IMR-90 (cell line): ENCODE data around the gene TTBK2. TPM values are rescaled to one million over a fixed set of nuclear protein-coding genes. Genes with fewer than 3 reads are reported as not detected.

Source experiments
- ATAC-seq: fragments of 200-7000 bp; cut with Tn5 transposase; 2 replicates; pipeline ENCODE4 v1.9.1; 2020; ENCODE audit warnings: low read depth, mild to moderate bottlenecking, moderate library complexity
- BruUV-seq: library from RNA; stranded (reverse); fragments of 400-500 nt; replicated peaks from 2 replicates; lab custom pipeline; 2021; lab: Mats Ljungman, UMichigan
- CTCF ChIA-PET: fragments of 300-600 bp; formaldehyde crosslinking; extraction: SDS; loops from one replicate; lab custom pipeline; 2021; ENCODE audit warnings: antibody characterized with exemption; lab: Yijun Ruan, JAX
- POLR2A ChIA-PET: fragments of 300-600 bp; sonication (Branson Sonifier 250); formaldehyde crosslinking; loops from one replicate; lab custom pipeline; 2022; ENCODE audit warnings: antibody characterized with exemption; ENCODE audit not compliant: unreplicated experiment; lab: Charles Lee
- DNase-seq: peaks from one replicate; pipeline ENCODE4 v3.0.0; 2013
- H2AFZ ChIP-seq: replicated peaks from 2 replicates; pipeline ENCODE3; 2013; ENCODE audit warnings: low read length, mild to moderate bottlenecking; ENCODE audit not compliant: poor library complexity
- H2AK5ac ChIP-seq: 2 replicates; pipeline ENCODE4 v1.6.1; 2013; ENCODE audit warnings: low read depth, low read length, inconsistent platforms
- H2AK9ac ChIP-seq: replicated peaks from 2 replicates; pipeline ENCODE3; 2013; ENCODE audit warnings: mild to moderate bottlenecking, low read depth, low read length, moderate library complexity; ENCODE audit not compliant: poor library complexity
- H2BK120ac ChIP-seq: 2 replicates; pipeline ENCODE4 v1.6.1; 2013; ENCODE audit warnings: low read depth, low read length, inconsistent platforms
- H2BK15ac ChIP-seq: 3 replicates; pipeline ENCODE4 v1.6.1; 2013; ENCODE audit warnings: low read depth, low read length, inconsistent platforms
- H2BK20ac ChIP-seq: 2 replicates; pipeline ENCODE4 v1.6.1; 2013; ENCODE audit warnings: low read depth, mild to moderate bottlenecking, inconsistent platforms, low read length, moderate library complexity
- H2BK5ac ChIP-seq: 2 replicates; pipeline ENCODE4 v1.6.1; 2013; ENCODE audit warnings: mild to moderate bottlenecking, low read depth, low read length, inconsistent platforms; ENCODE audit not compliant: poor library complexity, severe bottlenecking
- H3K14ac ChIP-seq: replicated peaks from 2 replicates; pipeline ENCODE4 v1.6.1; 2013; ENCODE audit warnings: low read depth, low read length, inconsistent platforms
- H3K18ac ChIP-seq: 2 replicates; pipeline ENCODE4 v1.6.1; 2013; ENCODE audit warnings: low read depth, low read length, control low read depth
- H3K23ac ChIP-seq: 2 replicates; pipeline ENCODE4 v1.6.1; 2013; ENCODE audit warnings: low read depth, low read length, inconsistent platforms
- H3K27ac ChIP-seq: 2 replicates; pipeline ENCODE4 v1.5.1; 2013; ENCODE audit warnings: mild to moderate bottlenecking, control low read depth, low read length; ENCODE audit not compliant: insufficient read depth
- H3K27me3 ChIP-seq: 2 replicates; pipeline ENCODE4 v1.6.1; 2013; ENCODE audit warnings: low read length; ENCODE audit not compliant: control insufficient read depth, insufficient read depth
- H3K36me3 ChIP-seq: 2 replicates; pipeline ENCODE4 v1.6.1; 2013; ENCODE audit warnings: low read length, mixed read lengths; ENCODE audit not compliant: control insufficient read depth, insufficient read depth
- H3K4ac ChIP-seq: 2 replicates; pipeline ENCODE4 v1.6.1; 2013; ENCODE audit warnings: low read depth, low read length, inconsistent platforms
- H3K4me1 ChIP-seq: 2 replicates; pipeline ENCODE4 v1.6.1; 2013; ENCODE audit warnings: low read length, mixed read lengths; ENCODE audit not compliant: control insufficient read depth, insufficient read depth
- H3K4me2 ChIP-seq: 2 replicates; pipeline ENCODE4 v1.6.1; 2013; ENCODE audit warnings: low read depth, mild to moderate bottlenecking, control low read depth, low read length, moderate library complexity
- H3K4me3 ChIP-seq: 2 replicates; pipeline ENCODE4 v1.5.1; 2013; ENCODE audit warnings: low read depth, mild to moderate bottlenecking, control low read depth, low read length, moderate library complexity; ENCODE audit not compliant: insufficient read depth
- H3K56ac ChIP-seq: 2 replicates; pipeline ENCODE4 v1.6.1; 2013; ENCODE audit warnings: low read length, inconsistent platforms; ENCODE audit not compliant: insufficient read depth; ENCODE audit errors: extremely low read depth
- H3K79me1 ChIP-seq, 2 experiments: 2 replicates each; pipeline ENCODE4 v1.6.1; 2013; ENCODE audit warnings: low read length in 2 of 2, inconsistent platforms in 1 of 2, low read depth in 1 of 2
- H3K9ac ChIP-seq: 2 replicates; pipeline ENCODE4 v1.6.1; 2013; ENCODE audit warnings: low read depth, low read length, control low read depth
- H3K9me1 ChIP-seq: 2 replicates; pipeline ENCODE4 v1.6.1; 2013; ENCODE audit warnings: low read length, inconsistent platforms; ENCODE audit not compliant: insufficient read depth
- H3K9me3 ChIP-seq: 2 replicates; pipeline ENCODE4 v1.6.1; 2013; ENCODE audit warnings: low read length; ENCODE audit not compliant: control insufficient read depth, insufficient read depth
- H4K20me1 ChIP-seq: 2 replicates; pipeline ENCODE4 v1.6.1; 2013; ENCODE audit warnings: low read length, inconsistent platforms; ENCODE audit not compliant: insufficient read depth
- H4K5ac ChIP-seq: 2 replicates; pipeline ENCODE4 v1.6.1; 2013; ENCODE audit warnings: mild to moderate bottlenecking, low read depth, low read length, control low read depth
- H4K8ac ChIP-seq, 2 experiments: 2 replicates each; pipeline ENCODE4 v1.6.1; 2013; ENCODE audit warnings: low read depth in 2 of 2, low read length in 2 of 2, control low read depth in 1 of 2, inconsistent platforms in 1 of 2
- H4K91ac ChIP-seq: 2 replicates; pipeline ENCODE4 v1.6.1; 2013; ENCODE audit warnings: low read depth, low read length, inconsistent platforms; ENCODE audit not compliant: insufficient read depth
- MAZ ChIP-seq: IDR thresholded peaks from 2 replicates; pipeline ENCODE4 v1.6.1; 2012; ENCODE audit warnings: low read depth, mild to moderate bottlenecking, low read length, improper control_type of control experiment, moderate library complexity, borderline replicate concordance
- dilution Hi-C: fragments of 300-500 bp; cut with HindIII; formaldehyde crosslinking; loops from one replicate; pipeline ENCODE4 v1.14.3; 2018; ENCODE audit warnings: low sequenced_read_pairs; ENCODE audit not compliant: unreplicated experiment
- in situ Hi-C: fragments of 300-500 bp; cut with MboI; formaldehyde crosslinking; loops from 3 replicates; pipeline ENCODE4 v1.14.3; 2019; ENCODE audit warnings: low sequenced_read_pairs, inconsistent platforms, mixed read lengths
- intact Hi-C: fragments of 100-400 bp; cut with micrococcal nuclease; formaldehyde crosslinking; loops from 2 replicates; pipeline ENCODE4 v1.10.0; 2022
- polyA plus RNA-seq, 3 experiments: library from polyadenylated mRNA; depleted of rRNA; stranded (reverse); fragments of >200 nt; gene quantifications; 2 replicates each; pipeline ENCODE4 v1.2.3, GENCODE V29; 2012; ENCODE audit warnings: low replicate concordance in 1 of 3
- total RNA-seq: library from RNA; depleted of rRNA; stranded (reverse); fragments of >200 nt; gene quantifications from 2 replicates; pipeline ENCODE4 v1.2.3, GENCODE V29; 2012
- TF ChIP-seq, protein P1 (sequence below): fragments of 150-350 bp; IDR thresholded peaks from 2 replicates; pipeline ENCODE4 v1.6.1; 2016; ENCODE audit warnings: low read depth, mild to moderate bottlenecking, low read length, moderate library complexity, borderline replicate concordance

The TTBK2 gene
- total and polyA plus RNA-seq, 2 of the 4 experiments (the other 2 are of a cell fraction), result 2.4 to 3.2 TPM

DNA sequence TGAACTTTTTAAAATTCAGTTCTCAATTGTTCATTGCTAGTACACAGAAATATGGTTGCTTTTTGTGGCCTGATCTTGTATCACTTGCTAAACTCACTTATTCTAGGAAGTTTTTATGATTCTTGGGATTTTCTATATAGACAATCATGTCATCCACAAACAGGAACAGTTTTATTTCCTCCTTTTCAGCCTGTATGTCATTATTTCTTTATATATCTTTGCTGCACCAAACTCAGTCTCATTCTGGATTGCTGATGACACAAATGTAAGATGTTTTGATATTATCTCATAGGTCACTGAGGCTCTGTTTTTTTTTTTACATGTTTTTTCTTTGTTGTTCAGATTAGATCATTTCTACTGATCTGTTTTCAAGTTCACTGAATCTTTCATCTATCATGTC is 71.7 kb downstream of the TTBK2 start:
- Histone ChIP-seq H3K4me1 (no peaks in the 10 kb centered on the region), H4K91ac (no peak overlapping the region), H3K56ac (no peak overlapping the region), H3K27me3 (no peaks in the 10 kb centered on the region), H3K9me3 (peaks cover 4% of the 10 kb centered on the region), H3K36me3 (no peaks in the 10 kb centered on the region; the same call in 1 of the 2 replicates), H3K9ac (no peak overlapping the region), H3K23ac (no peak overlapping the region), H3K14ac (no peak overlapping the region), H2AK5ac (no peak overlapping the region), H4K20me1 (no peaks in the 10 kb centered on the region), H4K5ac (no peak overlapping the region), H3K79me1 (no peaks in the 10 kb centered on the region), H2AFZ (no peak overlapping the region), H3K4me2 (no peak overlapping the region), H2BK20ac (no peak overlapping the region), H4K8ac (no peak overlapping the region), H3K4ac (no peak overlapping the region), H2BK15ac (no peak overlapping the region), H3K27ac (no peak overlapping the region), H2BK120ac (no peak overlapping the region), H3K9me1 (no peaks in the 10 kb centered on the region), H3K18ac (no peak overlapping the region), H3K4me3 (no peak overlapping the region), H2BK5ac (no peak overlapping the region), H2AK9ac (no peak overlapping the region)
- CTCF ChIA-PET, result no interaction called here
- dilution Hi-C loops, result no loop called here
- BruUV-seq, result no TSS peak
- in situ Hi-C loops, result no loop called here
- DNase-seq (no peak), ATAC-seq (no peak)
- intact Hi-C loops, result no loop called here
- TF ChIP-seq MAZ, result no peak
- TF ChIP-seq, protein P1, sequence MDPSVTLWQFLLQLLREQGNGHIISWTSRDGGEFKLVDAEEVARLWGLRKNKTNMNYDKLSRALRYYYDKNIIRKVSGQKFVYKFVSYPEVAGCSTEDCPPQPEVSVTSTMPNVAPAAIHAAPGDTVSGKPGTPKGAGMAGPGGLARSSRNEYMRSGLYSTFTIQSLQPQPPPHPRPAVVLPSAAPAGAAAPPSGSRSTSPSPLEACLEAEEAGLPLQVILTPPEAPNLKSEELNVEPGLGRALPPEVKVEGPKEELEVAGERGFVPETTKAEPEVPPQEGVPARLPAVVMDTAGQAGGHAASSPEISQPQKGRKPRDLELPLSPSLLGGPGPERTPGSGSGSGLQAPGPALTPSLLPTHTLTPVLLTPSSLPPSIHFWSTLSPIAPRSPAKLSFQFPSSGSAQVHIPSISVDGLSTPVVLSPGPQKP, result no peak
- POLR2A ChIA-PET, result no interaction called here
